ENCODE results near the gene FAM234B. TPM values are rescaled to one million over a fixed set of nuclear protein-coding genes. Genes with fewer than 3 reads are reported as not detected.

The FAM234B gene
- total RNA-seq, 1 donor from 2014 or later, result 1.8 TPM

GRCh38 chr12:13127444-13127843 is 83.3 kb downstream of the FAM234B start:
- Histone ChIP-seq H3K9me3 (replicated peaks) (no peaks in the 10 kb centered on the region), H3K4me1 (no peaks in the 10 kb centered on the region), H3K27ac (replicated peaks) (no peak overlapping the region), H3K4me3 (no peak overlapping the region), H3K27me3 (ENCODE audit: low read depth) (no peaks in the 10 kb centered on the region), H3K36me3 (no peaks in the 10 kb centered on the region)
- intact Hi-C loops (cut with micrococcal nuclease), result no loop called here
- TF ChIP-seq CTCF (IDR thresholded peaks at IDR 0.05; ENCODE audit: borderline replicate concordance), result no peak
- no peak for DNase-seq

- intact Hi-C loops (cut with micrococcal nuclease), result no loop called here
- no peak for DNase-seq
Observed at GRCh38 chr12:13128291-13128965, 84.2 kb downstream of the FAM234B start.

GRCh38 chr12:13130981-13131380 is 86.8 kb downstream of the FAM234B start:
- Histone ChIP-seq H3K9me3 (replicated peaks) (no peaks in the 10 kb centered on the region), H3K36me3 (no peaks in the 10 kb centered on the region), H3K27me3 (ENCODE audit: low read depth) (no peaks in the 10 kb centered on the region), H3K4me3 (no peak overlapping the region), H3K27ac (replicated peaks) (no peak overlapping the region), H3K4me1 (no peaks in the 10 kb centered on the region)
- no peak for DNase-seq
- intact Hi-C loops (cut with micrococcal nuclease), result no loop called here
- TF ChIP-seq CTCF (IDR thresholded peaks at IDR 0.05; ENCODE audit: borderline replicate concordance), result no peak

More at GRCh38 chr12:13128291-13128965, 84.2 kb downstream of the FAM234B start:
- TF ChIP-seq CTCF (IDR thresholded peaks at IDR 0.05; ENCODE audit: borderline replicate concordance), result no peak
- H3K4me1 ChIP-seq, result no peaks in the 10 kb centered on the region
- no peak overlapping the region for H3K4me3 ChIP-seq
- H3K27me3 ChIP-seq (ENCODE audit: low read depth), result no peaks in the 10 kb centered on the region
- no peak overlapping the region for H3K27ac ChIP-seq (replicated peaks)
- no peaks in the 10 kb centered on the region for H3K36me3 ChIP-seq
- H3K9me3 ChIP-seq (replicated peaks), result no peaks in the 10 kb centered on the region

Other genes starting within 250 kb of the FAM234B start
- 26.7 TPM for gene DDX47, start 231.0 kb upstream of the FAM234B start, total RNA-seq
- gene GPRC5A, start 152.8 kb upstream of the FAM234B start, total RNA-seq, result 0.77 TPM
- gene GPRC5D, start 92.2 kb upstream of the FAM234B start, total RNA-seq, result not detected
- 65.4 TPM for gene HEBP1, start 44.1 kb upstream of the FAM234B start, total RNA-seq
- gene GSG1, start 59.3 kb downstream of the FAM234B start, total RNA-seq, result not detected
- gene EMP1, start 152.3 kb downstream of the FAM234B start, total RNA-seq, result 90.5 TPM